ENCODE results near the gene IFITM1.
"Not testable (repeated sequence)": the region's sequence is repeated elsewhere in the genome, so short reads cannot be mapped to it uniquely, and the experiment has no call there.

Gene IFITM1

DNA sequence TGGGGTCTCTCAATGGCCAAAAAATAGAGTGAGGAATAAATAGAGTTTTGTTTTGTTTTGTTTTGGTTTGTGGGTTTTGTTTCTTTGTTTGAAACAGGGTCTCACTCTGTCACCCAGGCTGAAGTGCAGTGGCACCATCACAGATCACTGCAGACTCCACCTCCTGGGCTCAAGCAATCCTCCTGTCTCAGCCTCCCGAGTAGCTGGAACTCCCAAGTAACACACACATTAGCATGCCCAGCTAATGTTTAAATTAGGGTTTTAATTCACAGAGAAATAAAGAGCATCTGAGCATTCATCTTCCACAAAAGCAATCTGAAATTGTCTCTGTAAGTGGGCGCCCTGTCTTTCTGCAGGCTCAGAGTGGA, 16.0 kb downstream of the IFITM1 start:
- TF ChIP-seq, protein P1, sequence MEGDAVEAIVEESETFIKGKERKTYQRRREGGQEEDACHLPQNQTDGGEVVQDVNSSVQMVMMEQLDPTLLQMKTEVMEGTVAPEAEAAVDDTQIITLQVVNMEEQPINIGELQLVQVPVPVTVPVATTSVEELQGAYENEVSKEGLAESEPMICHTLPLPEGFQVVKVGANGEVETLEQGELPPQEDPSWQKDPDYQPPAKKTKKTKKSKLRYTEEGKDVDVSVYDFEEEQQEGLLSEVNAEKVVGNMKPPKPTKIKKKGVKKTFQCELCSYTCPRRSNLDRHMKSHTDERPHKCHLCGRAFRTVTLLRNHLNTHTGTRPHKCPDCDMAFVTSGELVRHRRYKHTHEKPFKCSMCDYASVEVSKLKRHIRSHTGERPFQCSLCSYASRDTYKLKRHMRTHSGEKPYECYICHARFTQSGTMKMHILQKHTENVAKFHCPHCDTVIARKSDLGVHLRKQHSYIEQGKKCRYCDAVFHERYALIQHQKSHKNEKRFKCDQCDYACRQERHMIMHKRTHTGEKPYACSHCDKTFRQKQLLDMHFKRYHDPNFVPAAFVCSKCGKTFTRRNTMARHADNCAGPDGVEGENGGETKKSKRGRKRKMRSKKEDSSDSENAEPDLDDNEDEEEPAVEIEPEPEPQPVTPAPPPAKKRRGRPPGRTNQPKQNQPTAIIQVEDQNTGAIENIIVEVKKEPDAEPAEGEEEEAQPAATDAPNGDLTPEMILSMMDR (IDR thresholded peaks at IDR 0.05; ENCODE audit: borderline replicate concordance, insufficient read depth, low read depth, low read length): no peak
- H3K4me3 ChIP-seq (ENCODE audit: low read depth, low read length): no peak overlapping the region

DNA sequence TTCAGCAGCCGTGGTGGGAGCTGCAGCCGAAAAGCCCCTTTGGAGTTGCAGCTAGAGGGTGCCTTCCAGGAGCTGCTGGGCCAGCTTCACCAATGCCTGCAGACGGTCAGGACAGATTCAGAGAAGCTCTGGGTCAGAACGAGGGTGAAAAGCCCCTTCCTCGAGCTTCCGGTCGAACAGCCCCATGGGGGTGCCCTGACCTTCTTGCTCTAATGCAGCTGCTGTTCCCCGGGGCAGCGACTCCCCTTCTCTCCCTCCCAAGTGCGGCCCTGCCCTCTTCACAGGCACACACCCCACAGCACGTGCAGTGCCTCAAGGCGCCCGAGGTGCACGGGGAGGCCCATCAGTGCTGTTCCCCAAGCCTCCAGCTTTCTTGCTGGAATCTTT, 16.5 kb downstream of the IFITM1 start:
- TF ChIP-seq, protein P1 (IDR thresholded peaks at IDR 0.05; ENCODE audit: borderline replicate concordance, insufficient read depth, low read depth, low read length): no peak
- H3K4me3 ChIP-seq (ENCODE audit: low read depth, low read length): no peak overlapping the region

GRCh38 chr11:330694-331357, 17.0 kb downstream of the IFITM1 start:
- no peak overlapping the region for H3K4me3 ChIP-seq (ENCODE audit: low read depth, low read length)
- TF ChIP-seq, protein P1 (IDR thresholded peaks at IDR 0.05; ENCODE audit: borderline replicate concordance, insufficient read depth, low read depth, low read length): no peak

GRCh38 chr11:331358-332060, 17.7 kb downstream of the IFITM1 start:
- H3K4me3 ChIP-seq (ENCODE audit: low read depth, low read length): no peak overlapping the region
- TF ChIP-seq, protein P1 (IDR thresholded peaks at IDR 0.05; ENCODE audit: borderline replicate concordance, insufficient read depth, low read depth, low read length): no peak

GRCh38 chr11:332651-333480, 19.0 kb downstream of the IFITM1 start:
- no peak overlapping the region for H3K4me3 ChIP-seq (ENCODE audit: low read depth, low read length)
- TF ChIP-seq, protein P1 (IDR thresholded peaks at IDR 0.05; ENCODE audit: borderline replicate concordance, insufficient read depth, low read depth, low read length): no peak

- H3K4me3 ChIP-seq (ENCODE audit: low read depth, low read length): not testable (repeated sequence)
These were observed 19.9 kb downstream of the IFITM1 start for GRCh38 chr11:333616-334263.

Measured in GM12875 (cell line).